Stimulated activated CD8-positive, alpha-beta memory T cell treated with anti-CD3 and anti-CD28 coated beads, Interleukin-7, amount 100 ng/mL, for 1 hour (primary cell): Measurements from ENCODE around the gene EAF1.
"Not testable (repeated sequence)": the region's sequence is repeated elsewhere in the genome, so short reads cannot be mapped to it uniquely, and the experiment has no call there.

Experiments
- DNase-seq, 2 donors: peaks; one replicate each; pipeline ENCODE4 v3.0.0-alpha.2; 2020; ENCODE audit warnings: low read depth in 2 of 2

The EAF1 gene

DNA sequence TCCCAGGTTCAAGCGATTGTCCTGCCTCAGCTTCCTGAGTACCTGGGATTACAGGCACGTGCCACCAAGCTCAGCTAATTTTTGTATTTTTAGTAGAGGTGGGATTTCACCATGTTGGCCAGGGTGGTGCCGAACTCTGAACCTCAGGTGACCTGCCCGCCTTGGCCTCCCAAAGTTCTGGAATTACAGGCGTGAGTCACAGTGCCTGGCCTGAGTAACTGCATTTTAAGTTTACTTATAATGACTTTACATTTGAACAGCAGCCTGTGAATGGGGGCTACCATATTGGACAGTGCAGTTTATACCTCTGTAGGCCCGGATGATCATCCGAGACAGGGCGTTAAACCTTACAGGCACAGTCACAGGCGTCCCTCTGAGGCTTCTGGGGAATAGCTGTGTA is 24.8 kb downstream of the EAF1 start:
- DNase-seq, result no peak

DNA sequence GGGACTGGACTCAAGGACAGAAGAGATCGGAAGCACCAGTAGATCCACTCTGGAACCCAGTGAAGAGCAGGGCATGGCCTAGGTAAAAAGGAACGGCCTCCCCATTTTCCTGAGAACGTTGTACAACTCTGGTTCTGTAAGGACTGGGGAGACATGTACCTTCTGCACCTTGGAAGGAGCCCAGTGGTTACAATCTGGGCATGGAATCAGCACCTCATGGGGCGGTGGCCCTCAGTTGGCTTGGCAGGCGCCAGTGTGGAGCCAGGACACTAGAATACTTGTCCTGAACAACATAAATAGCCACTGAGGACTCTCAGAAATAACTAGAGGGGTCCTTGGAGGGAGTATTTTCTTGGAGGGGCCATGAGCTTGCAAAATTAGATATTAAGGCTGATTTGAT is 25.6 kb downstream of the EAF1 start:
- no peak for DNase-seq

DNA sequence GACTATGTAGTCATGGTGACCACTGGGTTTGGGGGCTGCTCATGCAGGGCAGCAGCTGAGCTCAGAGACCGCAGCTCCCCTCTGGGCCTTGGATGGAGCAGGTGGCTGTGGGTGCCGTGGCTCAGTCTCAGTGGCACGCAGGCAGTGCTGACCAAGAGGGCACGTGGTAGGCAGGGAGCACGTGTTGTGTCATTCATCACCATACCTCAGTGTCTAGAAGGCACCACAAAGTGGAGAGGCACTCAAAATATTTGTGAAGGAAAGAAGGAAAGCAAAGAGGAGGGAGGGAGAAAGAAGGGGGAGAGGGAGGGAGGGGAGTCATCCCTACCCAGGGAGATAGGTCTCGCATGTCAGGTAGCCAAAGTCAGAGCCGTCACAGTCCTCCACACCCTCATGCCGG is 26.1 kb downstream of the EAF1 start:
- no peak for DNase-seq

DNA sequence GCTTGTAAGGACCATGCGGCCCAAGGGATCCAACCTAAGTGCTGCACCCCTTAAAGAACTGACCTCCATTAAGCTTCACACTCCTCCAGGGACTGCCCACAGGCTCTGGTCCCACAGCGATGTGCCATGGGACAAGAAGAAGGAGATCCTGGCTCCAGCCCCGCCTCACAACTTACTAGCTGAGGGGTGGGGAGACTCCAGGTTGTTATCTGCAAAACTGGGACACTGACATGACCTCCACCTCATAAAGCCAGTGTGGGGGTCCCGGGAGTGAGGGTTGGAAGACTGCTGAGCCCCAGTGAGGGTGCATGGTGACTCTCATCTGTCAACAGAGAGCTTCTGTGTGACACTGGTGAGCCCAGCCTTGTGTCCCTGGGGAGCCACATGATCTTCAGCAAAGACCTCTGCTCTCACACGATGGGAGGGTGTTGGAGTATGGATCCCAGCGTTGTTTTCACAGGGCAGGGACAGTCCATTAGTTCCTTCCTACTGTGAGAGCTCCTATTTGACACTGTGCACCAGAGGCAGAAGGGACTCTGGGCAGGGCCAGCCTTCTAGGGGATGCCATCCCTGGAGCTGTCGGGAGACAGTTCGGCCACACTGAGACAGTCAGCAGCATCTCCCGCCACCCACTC is 26.7 kb downstream of the EAF1 start:
- DNase-seq, result no peak

DNA sequence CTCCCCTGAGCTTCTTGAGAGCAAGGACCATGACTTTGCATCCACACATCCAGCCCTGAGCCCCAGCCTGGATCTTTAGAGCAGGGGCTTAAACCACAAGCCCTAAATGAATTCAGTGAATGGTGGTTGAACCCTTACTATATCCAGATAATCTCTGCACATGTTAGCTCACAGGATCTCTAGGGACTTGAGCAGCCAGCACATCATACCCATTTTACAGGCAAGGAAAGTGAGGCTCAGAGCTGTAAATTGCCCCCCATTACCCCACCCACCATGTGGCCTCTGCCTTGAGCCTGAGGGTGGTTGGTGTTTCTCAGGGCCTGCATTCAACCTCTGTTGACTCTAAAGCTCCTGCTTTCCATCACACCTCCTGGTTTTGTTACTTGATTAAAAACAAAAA is 27.6 kb downstream of the EAF1 start:
- no peak for DNase-seq

DNA sequence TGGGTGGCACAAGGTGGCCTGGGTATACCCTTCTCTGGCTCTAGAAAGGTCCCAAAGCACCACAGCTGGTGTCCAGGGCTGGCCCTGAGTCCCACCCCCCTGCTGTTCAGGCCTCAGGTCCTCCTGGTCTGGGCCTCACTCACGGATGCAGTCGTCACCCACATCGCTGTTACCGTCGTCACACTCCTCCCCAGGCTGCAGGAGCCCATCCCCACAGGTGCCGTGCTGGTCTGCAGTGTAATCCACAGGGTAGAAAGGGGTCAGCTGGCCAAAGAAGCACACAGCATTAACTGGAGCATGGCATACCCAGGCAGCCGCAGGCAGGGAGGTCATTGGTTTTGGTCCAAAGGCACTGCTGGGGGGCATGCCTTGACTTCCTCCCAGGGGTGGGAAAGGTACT is 28.4 kb downstream of the EAF1 start:
- no peak for DNase-seq

DNA sequence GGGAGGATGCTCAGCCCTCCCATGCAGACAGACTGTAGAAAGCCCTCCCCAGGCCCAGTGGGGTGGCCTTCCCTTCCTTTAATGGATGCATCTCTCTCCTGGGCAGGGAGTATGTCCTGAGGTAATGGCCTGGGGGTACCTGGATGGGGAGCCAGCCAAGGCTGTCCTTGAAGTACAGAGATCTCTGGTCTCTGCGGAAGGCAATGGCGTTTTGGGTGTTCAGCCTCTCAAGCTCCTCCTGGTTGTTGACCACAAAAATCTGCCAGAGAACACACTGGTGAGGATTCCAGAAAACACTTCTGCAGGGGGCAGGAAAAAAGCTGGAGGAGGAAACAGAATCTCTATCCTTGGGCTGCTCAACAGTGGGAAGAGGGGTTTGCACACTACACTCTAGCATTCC is 28.9 kb downstream of the EAF1 start:
- DNase-seq, result no peak

DNA sequence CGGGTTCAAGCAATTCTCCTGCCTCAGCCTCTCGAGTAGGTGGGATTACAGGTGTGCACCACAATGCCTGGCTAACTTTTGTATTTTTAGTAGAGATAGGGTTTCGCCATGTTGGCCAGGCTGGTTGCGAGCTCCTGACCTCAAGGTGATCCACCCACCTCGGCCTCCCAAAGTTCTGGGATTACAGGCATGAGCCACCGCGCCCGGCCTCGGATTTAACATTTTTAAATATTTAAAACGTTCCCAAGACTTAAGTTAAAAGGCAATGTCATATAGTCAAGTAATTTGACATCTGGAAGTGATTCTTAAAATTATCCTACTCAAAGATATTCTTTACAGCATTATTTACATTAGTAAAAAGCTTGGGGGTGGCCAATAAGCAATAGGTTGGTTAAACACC is 29.5 kb downstream of the EAF1 start:
- DNase-seq, result not testable (repeated sequence)

DNA sequence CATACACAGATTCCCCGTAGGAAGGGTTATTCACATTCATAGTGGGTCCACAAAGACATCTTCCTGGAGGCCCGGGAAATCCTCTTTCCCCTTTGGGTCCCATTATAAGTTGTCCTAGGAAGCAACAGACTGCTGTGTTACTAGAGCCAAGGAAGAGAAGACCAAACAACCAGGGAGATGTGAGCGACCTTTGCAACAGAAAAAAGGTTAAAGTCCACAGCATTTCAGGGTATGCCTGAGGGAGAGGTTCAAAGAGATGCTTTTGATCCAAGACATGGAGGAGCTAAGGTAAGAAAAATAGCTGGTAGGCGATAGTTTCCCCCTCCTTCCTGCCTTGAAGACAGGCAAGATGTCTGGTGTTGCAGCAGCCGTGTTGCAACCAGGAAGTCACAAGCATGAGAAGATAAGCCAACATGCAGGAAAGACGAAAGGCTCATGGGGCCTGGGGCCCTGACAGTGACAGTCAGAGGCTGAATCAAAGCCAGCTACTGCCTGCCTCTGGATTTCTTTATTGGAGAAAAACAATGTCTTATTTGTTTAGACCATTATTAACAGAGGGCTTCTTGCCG is 30.9 kb downstream of the EAF1 start:
- no peak for DNase-seq

DNA sequence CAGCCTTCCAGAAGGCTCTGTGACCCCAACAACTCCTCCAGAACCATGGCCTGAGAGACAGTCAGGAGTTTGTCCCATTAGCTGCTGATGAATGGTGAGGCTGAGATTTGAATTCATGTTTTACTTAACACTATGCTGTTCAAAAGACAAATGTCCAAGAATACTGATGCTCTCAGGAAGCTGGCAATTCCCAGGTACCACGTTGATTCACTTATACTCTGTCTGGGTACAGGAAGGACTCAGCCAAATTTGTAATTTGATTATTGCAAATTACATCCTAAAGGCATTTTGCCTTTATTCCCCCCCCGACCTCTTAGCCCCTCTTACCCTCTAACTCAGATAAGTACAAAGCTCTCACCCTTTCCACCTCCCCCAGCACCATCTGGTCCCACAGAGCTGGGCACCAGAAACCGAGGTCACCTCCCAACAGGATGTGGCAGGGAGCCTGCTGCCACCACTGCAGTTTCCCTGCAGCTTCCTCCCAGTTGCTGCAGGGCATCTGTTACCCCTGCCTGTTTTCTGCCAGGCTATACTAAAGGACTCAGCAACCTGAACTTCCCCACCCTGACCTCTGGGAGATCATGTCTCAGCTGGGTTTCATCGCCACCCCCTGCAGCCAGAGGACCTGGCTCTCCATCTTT is 33.6 kb downstream of the EAF1 start:
- DNase-seq, result no peak

DNA sequence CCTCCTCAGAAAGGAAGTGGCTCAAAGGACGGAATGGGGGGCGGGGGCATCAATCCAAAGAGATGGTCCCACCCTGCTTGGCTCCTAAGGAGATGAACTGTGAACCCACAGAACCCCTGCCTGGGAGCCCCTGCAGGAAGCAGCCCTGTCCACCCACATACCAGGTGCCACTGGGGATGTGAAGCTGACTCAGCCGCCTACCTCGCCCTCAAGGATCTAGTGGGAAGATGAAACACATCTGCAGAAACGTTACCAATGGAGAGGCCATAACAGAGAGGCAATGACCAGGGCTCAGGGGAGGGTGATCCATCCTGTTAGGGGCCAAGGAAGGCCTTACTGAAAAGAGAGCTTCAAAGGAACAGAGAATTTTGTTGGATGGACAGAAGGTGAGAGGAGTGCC is 35.1 kb downstream of the EAF1 start:
- no peak for DNase-seq

DNA sequence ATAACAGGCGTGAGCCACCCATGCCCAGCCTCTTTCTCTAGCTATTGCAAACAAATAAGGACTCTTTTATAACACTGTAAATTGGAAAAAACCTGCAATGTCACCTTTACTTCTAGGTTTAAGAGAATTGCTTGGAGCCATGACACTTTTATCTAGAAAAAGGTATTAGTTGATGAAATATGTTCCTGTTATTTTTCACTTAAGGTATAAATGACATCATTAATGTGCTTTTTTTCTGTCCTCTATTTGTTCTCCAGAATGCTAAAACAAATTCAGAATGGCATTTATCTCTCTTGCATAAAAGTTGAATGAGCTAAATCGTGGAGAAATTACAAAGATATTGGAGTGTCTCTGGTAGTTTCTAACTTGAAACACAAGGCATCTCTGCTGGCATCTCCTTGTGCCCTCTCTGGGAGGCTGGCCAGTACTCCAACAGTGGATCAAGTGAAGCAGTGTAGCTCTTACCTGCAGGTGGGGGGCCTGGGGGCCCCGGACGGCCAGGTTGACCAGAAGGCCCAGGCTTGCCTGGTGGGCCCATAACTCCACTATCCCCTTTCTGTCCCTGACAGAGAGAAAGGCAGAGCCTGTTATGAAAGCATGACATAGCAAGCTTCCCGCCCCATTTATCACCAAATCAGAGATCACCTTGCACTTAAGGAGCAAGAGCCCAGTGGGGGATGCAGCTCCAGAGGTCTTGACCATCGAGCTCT is 38.6 kb downstream of the EAF1 start:
- DNase-seq, result no peak

DNA sequence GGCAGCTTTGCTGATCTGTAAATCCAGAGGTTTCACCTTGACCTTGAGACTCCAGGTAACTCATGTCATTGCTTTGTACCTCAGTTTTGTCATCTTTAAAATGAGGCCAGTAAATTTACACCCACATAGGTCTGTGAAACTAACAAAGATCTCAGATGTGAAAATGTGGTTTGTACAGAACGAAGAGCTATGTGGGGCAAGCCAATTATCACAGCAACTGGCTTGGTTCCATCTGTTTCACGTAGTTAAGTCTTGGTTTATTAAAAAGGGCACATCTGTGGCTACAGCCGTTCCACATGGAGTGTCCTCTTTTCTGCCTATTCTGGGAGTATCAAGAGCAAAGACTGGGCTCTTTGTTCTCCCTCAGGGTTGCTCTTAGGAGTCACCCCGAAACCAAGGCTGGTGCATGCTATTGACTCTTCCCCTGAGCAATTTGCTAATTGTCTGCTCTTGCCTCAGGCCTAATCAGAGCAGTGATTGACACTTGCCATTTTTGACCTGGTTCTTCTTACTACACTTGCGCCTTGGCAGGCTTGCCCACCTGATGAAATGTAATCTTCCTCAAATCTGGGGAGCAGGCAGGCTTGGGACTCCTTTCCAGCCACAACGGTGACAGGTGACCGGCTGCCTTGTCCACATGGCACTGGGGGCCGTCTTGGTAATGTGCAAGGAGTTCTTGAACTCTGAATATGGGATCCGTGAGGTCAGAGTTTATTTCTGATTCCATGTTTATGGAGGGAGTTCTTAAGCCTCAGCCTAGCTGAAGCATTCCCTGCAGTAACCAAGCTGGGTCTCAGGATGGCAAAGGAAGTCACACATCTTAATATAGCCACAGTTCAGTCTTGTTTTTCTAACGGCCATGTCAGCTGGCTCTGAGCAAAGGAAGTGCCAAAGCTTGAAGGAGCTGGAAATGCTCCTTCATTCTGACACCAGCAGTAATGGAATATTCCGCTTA is 40.1 kb downstream of the EAF1 start:
- DNase-seq, result no peak

DNA sequence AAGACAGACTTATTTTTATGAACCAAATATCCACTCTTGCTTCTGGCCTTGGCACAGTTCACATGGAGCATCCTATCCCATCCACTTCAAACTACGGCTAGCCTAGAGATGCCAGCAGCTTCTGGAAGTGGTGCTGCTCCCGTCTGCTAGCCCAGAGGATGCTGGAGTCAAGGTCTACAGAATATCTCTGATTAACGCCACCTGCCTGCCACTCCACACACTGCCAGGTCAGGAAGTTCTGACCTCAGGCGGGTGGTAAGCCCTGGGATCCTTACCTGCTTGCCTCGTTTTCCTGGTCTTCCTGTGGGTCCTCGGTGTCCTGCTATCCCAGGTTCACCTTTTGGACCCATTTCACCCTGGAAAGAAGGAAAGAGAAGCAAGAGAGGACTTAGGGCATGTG is 42.9 kb downstream of the EAF1 start:
- DNase-seq, result no peak

DNA sequence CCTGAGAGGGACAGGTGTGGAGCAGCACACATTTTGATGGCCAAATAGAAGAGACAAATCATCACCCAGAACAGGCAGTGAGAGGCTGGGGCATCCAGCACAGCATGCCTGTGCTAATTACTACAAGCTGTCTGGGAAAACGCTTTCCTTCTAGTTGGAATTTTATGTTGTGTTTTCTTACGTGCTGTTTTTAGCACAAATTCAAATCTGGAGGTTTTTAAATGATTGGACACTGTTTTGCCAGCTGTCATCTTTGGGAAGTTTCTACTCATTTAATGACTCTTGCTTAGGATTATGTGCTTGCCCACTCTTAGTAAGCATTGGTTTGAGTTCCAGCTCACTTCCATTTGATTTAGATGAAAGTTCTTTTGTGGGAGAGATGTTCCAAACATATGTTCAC is 43.5 kb downstream of the EAF1 start:
- no peak for DNase-seq

DNA sequence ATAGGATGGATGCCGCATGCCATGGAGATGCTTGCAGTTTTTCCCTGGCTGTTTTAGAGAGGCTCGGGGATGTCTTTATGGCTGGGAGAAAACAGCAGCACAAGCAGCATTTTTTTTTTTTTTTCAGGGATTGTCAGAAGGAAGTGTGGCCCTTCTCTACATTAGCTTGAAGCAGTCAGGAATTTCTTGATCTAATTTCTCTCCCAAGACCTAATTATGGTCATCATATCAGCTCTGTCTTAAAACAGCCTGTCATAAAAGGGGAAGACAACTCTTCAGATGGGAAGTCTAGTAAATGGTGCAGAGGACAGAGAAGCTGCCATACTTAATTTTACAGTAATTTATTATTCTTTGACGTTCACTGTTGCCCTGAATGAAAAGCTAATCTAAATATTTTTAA is 44.5 kb downstream of the EAF1 start:
- no peak for DNase-seq

DNA sequence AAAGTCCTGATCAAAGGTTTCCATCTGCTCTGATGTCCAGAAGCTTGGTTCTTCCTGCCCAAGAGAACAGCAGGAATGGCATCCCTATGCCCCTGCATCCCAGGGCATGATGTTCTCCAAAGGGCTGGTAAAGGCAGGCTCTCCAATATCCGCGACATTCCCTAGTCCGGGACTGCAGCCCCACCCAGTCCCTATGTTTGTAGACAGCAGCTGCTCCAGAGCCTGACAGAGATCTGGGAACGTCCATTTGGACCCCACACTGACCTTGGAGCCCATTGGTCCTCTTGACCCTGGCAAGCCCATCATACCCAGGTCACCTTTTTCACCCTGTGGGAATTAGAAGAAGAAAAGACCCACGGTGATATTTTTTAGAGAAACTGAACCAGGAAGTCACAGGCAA is 47.8 kb downstream of the EAF1 start:
- no peak for DNase-seq

DNA sequence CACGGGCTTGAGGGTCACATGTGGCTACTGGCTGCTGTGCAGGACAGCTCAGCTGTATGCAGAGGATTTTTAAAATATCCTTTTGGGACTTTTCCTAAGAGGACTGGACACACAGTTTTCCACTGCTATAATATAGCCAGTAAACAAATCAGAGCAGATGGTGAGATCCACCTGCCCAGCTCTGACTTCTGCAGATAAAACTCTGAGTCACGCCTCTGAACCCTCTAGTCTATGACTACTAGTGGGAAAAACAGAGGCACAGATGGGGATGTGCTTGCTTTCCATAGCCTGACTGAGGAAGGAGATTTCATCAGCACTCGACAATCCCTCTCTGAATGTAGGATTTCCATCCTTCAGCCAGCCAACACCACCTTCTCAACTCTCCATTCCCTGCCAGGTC is 49.0 kb downstream of the EAF1 start:
- no peak for DNase-seq

DNA sequence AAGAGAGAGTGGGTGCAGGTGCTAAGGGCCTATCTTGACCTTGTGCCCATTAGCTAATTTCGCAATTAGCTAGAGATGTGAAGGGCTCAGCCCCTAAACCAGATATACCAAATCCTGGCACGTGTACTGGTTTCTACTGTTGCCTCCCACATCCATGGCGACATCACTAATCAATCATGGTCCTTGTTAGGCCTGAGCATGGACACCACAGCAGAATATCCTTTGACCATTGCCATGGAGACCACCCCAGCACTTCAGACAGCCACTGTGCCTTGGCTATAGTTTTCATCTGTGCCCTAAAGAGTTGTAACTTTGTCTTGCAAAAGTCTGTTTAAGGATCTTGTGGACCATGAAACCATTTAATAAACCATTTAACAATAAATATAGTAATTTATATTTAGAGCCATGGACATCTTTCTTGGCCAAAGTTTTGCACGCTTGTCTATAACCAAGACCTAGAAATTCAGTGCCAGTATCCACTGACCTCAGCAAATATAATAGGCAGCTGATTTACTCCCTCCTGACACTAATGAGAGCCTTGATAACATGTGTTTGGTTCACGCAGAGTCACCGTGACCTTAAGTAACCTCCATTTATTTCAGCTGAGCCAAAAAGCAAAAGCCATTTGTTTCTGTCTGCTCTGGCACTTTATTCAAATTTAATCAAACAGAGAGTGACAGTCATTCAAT is 50.7 kb downstream of the EAF1 start:
- DNase-seq, result no peak

DNA sequence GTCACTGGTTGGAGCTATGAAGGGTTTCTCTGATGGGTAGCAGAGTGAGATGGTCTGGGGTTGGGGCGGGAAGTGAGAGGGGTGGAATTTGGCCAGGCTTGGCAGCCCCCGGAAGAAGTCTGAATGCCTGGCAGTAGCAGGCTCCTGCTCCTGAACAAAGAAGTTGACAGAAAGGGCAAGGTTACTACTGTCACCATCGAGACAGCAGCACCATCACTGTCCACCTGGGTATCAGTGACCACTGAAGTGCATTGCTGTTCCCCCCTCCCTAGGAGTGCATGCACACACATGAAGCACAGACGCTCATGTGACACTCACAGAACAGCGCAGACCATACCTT is 51.2 kb downstream of the EAF1 start:
- DNase-seq, result no peak

DNA sequence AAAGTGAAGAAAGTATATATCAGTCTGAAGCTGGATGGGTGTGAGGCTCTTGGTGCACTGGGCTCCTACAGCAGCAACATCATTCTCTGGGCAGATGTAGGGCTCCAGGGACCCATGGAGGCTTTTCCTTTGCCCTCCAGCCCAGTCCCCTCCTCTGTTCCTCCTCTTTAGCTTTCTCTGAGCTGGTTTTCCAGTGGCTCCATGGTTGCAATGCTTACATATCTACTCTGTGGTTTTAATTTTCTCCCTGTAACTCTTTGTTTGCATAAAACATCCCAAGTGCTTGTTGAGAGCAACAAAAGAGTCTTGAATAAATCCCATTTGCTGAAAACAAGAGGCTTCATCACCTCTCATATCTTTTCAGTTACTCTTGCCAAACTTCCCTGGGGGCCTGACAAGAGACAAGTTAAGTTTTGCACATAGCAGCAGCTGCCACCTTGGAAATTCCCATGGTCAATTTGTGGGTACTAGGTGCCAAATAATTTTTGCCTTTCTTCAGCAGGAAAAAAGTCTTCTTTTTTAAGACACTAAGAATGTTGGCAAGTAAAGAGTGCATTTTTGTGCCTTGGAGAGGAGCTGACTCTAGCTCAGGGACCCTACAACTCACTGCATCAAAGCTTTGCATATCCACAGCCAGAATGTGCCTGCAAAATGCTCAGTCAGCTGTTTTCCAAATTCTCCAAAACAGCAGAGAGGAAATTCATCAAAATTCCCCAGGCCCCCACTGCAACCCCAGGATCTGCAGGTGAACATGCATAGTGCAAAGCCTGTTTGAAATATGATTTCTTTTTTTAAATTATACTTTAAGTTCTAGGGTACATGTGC is 52.2 kb downstream of the EAF1 start:
- DNase-seq, result no peak
